NCI-H2171 (cell line): ENCODE data around the gene CCDC88C.
A peak's percentile ranks its signal among the peaks of the same experiment; 100 is the strongest.

ENCODE experiments used
- DNase-seq: peaks from one replicate; lab custom pipeline; 2025; lab: John Stamatoyannopoulos, UW

Gene CCDC88C

DNA sequence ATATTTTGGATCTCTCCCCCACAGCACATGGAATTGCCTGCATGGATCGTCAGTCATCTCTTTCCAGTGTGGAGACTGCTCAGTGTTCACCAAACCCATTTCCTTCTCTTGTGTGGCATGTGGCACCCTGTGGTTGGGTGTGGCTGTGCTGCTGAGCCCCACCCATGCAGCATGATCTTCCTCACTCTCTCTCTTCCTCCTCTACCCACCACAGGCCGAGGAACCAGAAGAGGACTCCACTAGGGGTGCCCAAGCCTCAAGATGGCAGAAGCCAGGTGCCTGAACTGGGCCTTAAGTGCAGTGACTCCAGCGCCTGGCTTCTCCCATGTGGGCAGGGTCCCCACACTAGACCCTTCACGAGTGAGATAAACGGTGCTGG lies 106.3 kb downstream of the CCDC88C start:
- DNase-seq, result no peak

- DNase-seq, result no peak
Observed at GRCh38 chr14:91310606-91311283, 106.9 kb downstream of the CCDC88C start.

GRCh38 chr14:91309756-91310280 lies 107.8 kb downstream of the CCDC88C start:
- no peak for DNase-seq

GRCh38 chr14:91308337-91308736 lies 109.3 kb downstream of the CCDC88C start:
- no peak for DNase-seq

GRCh38 chr14:91307652-91308051 lies 110.0 kb downstream of the CCDC88C start:
- DNase-seq, result no peak

- DNase-seq, result no peak
Observed at GRCh38 chr14:91307046-91307445, 110.6 kb downstream of the CCDC88C start.

- DNase-seq, result no peak
Observed at GRCh38 chr14:91306547-91306946, 111.1 kb downstream of the CCDC88C start.

- no peak for DNase-seq
Observed at GRCh38 chr14:91305650-91306431, 111.8 kb downstream of the CCDC88C start.

DNA sequence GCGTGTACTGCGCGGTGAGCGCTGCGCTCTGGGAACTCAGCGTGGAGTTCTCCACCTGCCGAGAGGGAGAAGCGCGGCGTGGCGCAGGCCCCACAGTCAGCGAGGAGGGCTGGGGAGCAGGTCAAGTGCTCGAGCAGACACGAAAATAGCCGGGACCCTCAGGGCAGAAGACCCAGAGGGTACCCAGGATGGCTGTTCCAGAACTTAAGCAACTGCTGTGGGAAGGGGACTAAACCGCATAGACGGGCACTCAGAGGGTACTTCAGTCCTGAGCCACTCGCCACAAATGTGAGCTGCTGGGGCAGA lies 113.7 kb downstream of the CCDC88C start:
- no peak for DNase-seq

DNA sequence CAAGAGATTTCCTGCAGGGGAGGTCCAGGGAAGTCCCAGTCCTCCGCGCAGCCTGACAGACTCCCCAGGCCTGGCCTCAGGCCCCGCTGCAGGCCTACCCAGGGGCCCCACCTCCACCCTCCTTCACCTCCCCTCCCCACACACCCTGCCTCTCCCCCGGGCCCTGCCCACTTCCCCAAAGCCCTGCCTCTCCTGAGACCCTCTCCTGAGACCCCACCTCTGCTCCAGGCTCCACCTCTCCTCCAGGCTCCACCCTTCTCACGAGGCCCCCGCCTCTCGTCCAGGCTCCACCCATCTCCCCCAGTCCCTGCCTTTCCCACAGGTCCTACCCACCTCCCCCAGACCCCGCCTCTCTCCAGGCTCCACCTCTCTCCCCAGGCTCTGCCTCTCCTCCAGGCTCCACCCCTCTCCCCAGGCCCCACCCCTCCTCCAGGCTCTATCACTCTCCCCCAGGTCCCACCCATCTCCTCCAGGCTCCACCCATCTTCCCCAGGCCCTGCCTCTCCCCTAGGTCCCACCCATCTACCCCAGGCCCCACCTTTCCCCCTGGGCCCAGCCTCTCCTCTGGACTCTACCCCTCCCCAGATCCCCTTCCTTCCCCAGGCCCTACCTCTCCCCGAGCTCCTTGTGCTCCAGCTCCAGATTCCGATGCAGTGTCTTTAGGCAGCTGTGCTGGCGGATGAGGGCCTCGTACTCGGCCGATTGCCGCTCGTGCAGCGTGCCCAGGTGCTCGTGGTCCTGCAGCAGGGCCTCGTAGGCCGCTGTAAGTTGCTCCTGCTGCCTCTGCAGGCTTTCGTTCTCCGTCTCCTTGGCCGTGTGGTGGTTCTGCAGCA lies 114.3 kb downstream of the CCDC88C start:
- DNase-seq, result no peak

GRCh38 chr14:91302391-91302790 lies 115.2 kb downstream of the CCDC88C start:
- no peak for DNase-seq

- DNase-seq, result no peak
Observed at GRCh38 chr14:91300957-91301356, 116.7 kb downstream of the CCDC88C start.

DNA sequence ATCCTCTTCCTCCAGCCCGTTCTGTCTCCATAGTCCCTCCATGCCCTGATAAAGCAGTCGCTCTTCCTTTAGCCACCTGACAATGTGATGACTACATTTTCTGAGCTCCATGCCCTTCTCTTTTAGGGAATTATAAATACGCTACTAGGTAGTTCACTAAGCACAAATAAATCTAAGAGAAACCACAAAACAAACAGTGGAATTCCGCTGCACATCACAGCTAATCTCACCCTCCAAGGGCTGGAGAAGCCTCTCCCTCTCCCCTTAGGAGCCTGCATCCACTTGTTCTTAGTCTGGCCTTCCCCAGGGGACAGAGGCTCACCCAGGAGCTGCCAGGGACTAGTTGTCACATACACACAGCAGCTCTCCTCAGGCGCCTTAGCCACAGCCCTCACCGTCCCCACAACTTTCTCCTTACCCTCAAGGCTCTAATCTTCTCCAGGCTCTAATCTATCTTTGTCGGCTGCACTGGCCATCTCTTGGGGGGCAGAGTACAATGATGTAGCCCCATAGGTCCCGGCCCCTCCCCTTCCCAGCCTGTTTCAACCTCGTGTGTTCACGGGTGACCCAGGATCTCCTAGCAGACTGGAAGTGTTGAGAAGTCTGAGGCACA lies 117.2 kb downstream of the CCDC88C start:
- no peak for DNase-seq

- DNase-seq, result peak; percentile 60
Observed at GRCh38 chr14:91299121-91300115, 118.2 kb downstream of the CCDC88C start.

DNA sequence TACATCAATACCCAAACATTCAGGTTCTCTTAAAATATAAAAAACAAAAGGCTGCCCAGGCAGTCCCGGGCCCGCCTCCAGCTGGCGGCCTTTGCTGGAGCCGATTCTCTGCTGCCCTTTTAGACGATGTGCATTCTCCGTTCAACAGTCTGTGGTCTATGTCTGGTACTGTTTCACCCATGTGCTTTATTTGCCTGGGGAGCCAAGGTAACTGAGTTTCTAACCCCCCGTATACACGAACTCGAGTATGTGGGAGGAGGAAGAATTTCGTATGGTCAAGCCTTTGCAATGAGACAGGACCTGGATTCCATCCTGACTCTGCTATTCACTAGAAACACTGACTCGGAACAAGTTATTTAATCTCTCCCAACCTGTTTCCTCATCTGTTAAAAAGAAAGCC lies 119.0 kb downstream of the CCDC88C start:
- no peak for DNase-seq

- no peak for DNase-seq
Observed at GRCh38 chr14:91297081-91297711, 120.4 kb downstream of the CCDC88C start.

- DNase-seq, result no peak
Observed at GRCh38 chr14:91295851-91296796, 121.5 kb downstream of the CCDC88C start.

DNA sequence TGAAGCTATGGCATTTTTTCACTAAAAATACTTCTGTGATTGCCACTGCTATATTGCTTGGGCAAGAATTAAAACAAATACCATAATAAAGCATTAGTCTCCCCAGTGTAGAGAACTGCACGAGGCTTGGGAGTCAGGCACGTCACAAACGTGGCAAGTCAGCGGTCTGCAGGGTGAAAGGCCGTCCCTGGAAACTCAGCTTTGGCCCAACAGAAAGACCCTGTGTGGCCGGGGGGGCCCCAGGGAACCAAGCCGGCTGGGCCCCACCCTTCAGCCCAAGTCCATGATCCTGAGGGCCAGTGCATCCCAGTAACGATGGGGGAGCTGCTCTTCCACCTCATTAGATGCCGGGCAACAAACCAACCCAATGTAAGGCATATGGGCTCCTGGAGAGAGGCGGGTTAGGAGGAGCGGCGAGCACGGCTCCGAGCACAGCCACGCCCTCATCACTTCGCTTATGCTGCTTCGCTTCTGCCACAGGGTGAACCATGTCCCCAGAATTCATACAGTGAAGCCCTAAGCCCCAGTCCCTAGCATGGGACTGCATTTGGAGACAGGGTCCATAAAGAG lies 122.3 kb downstream of the CCDC88C start:
- no peak for DNase-seq

GRCh38 chr14:91294153-91294552 lies 123.5 kb downstream of the CCDC88C start:
- no peak for DNase-seq
